GM12872 (cell line): Measurements from ENCODE around the gene ZFPM1.

ENCODE experiments used
- TF ChIP-seq, protein P1 (sequence below): IDR thresholded peaks from 3 replicates; pipeline ENCODE4 v1.5.1; 2011; ENCODE audit warnings: low read depth, mild to moderate bottlenecking, low read length, moderate library complexity; ENCODE audit not compliant: insufficient read depth

The ZFPM1 gene

DNA sequence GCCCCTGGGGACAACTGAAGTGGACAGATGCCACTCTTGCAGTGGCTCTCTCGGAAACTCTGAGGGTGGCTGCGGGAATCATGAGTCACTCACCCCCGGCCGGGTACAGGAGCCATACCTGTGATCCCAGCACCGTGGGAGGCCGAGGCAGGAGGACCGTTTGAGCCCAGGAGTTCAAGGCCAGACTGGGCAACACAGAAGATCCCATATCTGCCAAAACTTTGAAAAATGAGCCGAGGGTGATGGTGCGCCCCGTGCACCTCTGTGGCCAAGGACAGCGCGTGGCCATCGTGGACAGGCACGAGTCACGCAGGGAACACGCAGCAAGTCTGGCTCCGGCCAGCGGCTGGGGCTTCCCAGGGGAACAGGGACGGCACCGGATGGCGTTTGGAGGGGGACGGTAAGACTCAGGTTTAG is 75.8 kb downstream of the ZFPM1 start:
- TF ChIP-seq, protein P1, sequence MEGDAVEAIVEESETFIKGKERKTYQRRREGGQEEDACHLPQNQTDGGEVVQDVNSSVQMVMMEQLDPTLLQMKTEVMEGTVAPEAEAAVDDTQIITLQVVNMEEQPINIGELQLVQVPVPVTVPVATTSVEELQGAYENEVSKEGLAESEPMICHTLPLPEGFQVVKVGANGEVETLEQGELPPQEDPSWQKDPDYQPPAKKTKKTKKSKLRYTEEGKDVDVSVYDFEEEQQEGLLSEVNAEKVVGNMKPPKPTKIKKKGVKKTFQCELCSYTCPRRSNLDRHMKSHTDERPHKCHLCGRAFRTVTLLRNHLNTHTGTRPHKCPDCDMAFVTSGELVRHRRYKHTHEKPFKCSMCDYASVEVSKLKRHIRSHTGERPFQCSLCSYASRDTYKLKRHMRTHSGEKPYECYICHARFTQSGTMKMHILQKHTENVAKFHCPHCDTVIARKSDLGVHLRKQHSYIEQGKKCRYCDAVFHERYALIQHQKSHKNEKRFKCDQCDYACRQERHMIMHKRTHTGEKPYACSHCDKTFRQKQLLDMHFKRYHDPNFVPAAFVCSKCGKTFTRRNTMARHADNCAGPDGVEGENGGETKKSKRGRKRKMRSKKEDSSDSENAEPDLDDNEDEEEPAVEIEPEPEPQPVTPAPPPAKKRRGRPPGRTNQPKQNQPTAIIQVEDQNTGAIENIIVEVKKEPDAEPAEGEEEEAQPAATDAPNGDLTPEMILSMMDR = no peak

DNA sequence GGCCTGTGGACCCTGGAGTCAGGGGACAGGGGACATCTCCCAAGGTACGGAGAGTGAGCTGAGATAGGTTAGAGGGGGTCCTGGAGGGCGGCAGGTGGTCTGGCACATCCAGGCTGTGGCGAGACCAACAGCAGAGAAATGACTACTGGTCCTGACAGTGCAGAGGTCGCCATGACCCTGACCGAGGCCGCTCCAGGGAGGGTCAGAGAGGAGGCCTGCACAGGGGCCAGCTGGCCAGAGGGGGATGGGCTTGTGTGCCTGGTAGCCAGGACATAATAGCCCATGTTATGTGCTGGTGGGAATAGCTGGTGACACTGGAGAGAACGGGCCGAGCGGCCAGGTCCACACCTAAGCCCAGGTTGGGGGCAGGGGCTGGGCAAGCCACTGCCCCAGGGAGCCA is 76.5 kb downstream of the ZFPM1 start:
- TF ChIP-seq, protein P1 = no peak

DNA sequence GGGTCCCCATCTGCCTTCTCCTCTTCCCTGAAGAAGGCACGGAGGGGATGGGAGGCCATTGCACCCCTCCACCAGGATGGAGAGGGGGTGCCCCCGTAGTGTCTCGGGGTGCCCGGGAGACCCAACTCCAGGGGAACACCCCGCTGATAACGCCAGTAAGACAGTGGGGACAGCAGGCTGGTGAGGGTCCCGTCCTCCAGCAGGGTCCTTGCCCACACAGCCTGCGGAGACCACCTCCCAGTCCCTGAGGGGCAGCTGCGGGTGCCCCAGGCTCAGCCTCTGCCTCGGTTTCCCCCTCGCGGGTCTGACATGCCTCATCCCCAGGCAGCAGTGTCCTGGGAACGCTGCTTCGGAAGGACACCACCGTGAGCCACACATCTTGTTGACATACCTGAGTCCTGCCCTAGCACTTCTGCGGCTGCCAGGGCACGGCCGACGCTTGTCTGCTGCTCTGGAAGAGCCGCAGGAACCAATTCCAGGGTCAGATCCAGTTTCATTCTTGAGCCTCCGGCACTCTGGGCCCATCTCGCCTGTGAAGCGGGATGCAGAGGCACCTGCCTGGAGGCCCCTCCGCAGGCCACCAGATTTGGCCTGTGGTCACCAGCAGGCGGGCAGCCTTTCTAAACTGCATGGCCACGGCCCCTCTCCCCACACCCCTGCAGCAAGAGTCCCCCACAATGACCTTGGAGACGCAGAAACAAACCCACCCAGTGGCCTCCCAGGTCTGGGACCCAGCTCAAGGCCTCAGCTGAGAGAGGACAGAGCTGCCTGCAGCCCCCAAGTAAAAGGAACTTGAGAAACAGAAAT is 77.2 kb downstream of the ZFPM1 start:
- TF ChIP-seq, protein P1 = no peak

DNA sequence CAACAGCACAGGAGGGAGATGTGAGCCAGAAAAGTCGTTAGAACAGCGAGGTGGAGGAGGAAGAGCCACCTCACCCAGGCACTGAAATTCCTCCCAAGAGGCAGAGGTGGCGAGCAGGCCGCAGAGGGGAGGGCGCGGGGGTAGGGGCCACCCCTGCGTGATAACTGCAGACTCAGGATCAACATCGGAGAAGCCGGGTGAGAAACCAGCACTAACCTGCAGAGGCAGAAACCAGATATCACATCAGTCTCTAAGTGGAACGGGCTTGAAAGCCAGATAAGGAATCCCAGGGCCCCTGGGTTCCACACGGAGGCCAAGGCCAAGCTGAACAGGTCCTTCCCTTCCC is 77.8 kb downstream of the ZFPM1 start:
- TF ChIP-seq, protein P1 = no peak

DNA sequence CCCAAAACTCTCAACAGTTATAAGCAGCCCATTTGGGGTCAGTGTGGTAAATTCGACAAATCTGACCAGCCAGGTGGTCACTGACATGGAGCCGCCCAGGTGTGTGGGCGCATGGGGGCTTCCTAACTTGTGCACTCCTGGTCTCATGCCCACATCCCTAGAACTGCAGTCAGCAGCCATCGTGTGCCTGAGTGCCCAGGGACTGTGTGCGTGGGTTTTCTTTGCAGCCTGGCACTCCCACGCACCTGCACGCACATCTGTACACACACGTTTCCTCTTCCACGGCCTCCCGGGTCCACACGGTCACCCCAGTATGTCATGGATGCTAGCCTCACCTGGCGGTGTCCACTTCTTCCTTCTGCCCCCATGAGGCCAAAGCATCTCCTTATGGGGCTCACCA is 78.3 kb downstream of the ZFPM1 start:
- TF ChIP-seq, protein P1 = no peak

DNA sequence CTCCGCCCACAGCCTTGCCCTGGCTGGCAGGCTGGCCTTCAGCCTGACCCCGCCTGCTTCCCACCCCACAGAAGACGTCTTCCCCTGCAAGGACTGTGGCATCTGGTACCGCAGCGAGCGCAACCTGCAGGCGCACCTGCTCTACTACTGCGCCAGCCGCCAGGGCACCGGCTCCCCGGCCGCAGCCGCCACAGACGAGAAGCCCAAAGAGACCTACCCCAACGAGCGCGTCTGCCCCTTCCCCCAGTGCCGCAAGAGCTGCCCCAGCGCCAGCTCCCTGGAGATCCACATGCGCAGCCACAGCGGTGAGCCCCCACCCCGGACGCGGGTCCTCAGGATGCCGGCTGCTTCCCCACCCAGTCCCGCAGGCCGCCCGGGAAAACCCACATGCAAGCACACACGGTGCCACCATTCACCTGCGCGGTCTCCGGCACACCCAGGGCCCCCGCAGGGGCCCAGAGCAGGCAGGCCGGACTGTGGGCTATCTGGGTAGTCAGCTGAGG is 78.9 kb downstream of the ZFPM1 start:
- TF ChIP-seq, protein P1 = no peak

DNA sequence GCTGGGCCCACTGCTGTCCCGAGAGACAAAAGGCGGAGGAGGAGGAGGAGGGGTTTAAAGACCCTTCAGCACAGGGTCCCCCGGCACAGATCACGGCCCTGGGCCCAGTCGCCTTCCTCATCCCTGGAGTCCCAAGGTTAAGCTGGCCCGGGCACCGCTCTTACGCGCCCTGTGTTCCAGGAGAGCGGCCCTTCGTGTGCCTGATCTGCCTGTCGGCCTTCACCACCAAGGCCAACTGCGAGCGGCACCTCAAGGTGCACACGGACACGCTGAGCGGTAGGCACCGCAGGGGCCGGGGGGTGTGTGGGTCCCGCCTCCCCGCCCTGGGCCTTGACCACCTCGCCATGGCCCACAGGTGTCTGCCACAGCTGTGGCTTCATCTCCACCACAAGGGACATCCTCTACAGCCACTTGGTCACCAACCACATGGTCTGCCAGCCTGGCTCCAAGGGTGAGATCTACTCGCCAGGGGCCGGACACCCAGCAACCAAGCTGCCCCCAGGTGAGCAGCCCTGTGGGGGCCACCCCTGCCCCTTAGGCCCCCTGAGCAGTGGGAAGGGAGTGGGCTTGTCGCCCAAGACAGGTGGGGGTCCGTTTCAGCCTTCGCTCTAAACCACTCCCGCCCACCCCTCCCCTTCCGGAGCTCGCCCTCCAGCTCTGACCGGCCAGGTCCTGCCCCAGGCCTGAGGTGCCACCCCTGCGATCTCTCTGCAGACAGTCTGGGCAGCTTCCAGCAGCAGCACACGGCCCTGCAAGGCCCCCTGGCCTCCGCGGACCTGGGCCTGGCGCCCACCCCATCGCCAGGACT is 79.6 kb downstream of the ZFPM1 start:
- TF ChIP-seq, protein P1 = no peak
